Fibroblast of skin of back (primary cell): ENCODE results near the gene NOD2.

Experiments used
- DNase-seq: peaks from one replicate; pipeline ENCODE4 v3.0.0-alpha.2; 2013

The NOD2 gene

DNA sequence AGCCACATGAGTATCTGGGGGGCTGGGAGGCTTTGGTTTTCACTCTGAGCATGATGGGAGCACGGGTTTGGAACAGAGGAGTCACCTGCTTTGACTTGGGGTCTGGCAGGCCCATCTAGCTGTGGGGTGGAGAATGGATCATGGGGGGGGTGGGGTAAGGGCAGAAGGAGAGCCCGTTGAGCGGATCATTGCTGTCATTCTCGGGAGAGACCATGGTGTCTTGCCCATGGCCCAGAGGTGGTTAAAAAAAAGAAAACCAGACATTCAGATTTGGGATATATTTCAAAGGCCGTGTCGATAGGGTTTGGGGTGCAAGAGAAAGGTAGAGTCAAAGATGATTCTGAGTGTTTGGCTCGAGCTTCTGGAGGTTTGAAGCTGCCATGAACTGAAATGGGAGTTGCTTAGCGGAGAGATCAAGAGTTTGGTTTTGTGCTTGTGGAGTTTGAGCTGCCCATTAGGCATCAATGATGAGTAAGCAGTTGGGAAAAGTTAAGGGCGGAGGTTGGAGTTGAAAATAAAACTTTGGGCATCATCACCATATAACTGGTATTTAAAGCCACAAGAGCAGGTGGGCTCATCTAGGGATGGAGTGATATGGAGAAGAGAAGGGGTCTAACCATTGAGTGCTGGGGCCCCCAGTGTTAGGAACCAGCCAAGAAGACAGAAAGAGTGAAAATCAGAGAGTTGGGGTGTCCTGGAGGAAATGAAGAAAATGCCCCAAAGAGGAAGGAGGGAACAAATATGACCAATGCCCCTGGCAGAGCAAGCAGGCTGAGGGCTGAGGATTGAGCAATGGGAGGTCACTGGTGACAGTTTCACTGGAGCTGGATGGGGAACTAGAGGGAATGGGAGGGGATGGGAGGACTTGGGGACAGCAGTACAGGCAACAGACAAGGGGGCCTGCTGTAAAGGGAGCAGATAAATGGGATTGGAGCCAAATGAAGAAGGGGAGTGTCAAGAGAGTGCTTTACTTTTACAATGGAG lies 1.9 kb downstream of the NOD2 start:
- no peak for DNase-seq

- DNase-seq = no peak
Observed at GRCh38 chr16:50696126-50696525, 2.7 kb downstream of the NOD2 start.

DNA sequence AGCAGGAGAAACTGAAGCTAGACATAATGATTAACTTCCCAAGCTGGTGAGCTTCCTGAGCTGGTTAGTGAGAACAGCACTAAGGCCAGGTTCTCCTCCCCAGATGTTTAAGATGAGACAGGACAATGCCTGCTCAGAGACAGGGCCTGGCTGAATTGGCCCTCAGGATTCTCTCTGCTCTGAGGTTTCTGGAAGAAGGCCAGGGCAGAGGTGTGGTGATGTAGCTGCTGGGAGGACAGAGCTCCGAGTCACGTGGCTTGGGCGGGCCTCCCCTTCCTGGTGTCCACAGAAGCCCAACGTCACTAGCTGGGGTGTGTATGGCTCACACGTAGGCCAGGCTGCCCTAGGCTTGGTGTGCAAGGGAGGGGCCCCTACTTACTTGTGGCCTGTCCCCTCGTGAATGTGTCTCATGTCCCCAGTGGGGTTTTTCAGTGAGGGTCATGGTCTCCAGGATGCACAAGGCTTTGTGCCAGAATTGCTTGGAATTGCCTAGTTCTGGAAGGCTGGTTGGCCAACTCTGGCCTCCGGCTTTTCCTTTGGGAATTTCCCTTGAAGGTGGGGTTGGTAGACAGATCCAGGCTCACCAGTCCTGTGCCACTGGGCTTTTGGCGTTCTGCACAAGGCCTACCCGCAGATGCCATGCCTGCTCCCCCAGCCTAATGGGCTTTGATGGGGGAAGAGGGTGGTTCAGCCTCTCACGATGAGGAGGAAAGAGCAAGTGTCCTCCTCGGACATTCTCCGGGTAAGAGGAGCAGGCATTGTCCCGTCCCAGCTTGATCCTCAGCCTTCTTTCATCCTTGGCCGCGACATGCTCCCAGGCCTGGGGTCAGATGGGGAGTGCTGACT lies 3.4 kb downstream of the NOD2 start:
- DNase-seq = peak; percentile 19

- no peak for DNase-seq
Observed at GRCh38 chr16:50697421-50697715, 4.0 kb downstream of the NOD2 start.

DNA sequence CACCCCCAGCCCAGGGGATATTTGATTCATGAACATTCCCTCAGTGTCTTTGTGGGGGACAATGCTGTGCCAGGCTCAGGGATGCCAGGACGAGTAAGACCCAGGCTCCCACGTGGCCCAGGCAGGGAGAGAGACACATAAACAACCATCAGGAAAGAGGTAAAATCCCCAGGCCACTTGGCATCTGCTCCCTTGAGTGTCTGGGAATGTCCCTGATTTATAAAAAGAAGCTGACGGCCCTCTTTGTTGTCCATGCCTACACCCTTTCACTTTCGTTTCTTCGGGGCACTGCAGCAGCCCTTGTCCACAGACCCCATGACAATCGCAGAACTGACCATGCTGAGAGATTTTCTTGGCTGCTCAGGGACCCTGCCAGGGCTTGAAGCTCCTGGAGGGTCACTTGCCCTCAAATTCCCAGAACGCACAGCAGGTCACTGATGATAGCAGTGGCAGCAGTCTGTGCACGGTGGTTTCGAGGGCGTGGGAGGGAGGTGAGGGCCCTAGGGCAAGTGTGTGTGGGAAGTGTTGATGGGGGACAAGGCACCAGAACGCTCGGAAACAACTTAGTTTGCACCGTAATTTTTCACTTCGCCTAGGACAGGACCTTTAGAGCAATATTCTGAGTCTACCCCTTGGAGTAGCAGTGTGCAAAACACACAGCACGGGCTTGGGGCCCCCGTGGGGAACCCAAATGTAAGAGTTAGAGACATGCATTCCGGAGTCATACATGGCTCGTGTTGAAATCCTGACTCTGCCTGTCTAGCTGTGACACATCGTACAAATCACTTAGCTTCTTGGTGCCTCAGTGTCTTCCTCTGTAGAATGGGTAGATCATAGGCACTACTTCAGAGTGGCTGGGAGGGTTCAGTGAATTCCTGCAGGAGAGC lies 4.7 kb downstream of the NOD2 start:
- DNase-seq = peak; percentile 9

DNA sequence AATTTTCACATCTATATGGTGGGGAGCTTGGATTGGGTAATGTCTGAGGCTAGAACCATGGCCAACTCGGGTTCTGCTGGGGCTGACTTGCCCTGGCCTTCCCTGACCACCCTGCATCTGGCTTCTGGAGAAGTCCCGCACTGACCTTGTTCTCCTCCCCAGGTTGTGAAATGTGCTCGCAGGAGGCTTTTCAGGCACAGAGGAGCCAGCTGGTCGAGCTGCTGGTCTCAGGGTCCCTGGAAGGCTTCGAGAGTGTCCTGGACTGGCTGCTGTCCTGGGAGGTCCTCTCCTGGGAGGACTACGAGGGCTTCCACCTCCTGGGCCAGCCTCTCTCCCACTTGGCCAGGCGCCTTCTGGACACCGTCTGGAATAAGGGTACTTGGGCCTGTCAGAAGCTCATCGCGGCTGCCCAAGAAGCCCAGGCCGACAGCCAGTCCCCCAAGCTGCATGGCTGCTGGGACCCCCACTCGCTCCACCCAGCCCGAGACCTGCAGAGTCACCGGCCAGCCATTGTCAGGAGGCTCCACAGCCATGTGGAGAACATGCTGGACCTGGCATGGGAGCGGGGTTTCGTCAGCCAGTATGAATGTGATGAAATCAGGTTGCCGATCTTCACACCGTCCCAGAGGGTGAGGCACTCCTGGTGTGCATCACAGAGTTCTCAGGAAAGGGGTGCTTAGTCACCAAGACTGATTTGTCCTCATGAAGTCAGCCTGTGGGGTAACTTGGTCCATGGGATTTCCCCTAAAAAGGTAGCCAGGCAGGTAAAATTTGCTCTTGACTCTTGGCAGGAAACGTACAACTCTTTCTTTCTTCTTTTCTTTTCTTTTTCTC lies 6.1 kb downstream of the NOD2 start:
- DNase-seq = no peak

GRCh38 chr16:50702725-50703124 lies 9.3 kb downstream of the NOD2 start:
- DNase-seq = no peak

- no peak for DNase-seq
Observed at GRCh38 chr16:50704245-50704644, 10.8 kb downstream of the NOD2 start.

DNA sequence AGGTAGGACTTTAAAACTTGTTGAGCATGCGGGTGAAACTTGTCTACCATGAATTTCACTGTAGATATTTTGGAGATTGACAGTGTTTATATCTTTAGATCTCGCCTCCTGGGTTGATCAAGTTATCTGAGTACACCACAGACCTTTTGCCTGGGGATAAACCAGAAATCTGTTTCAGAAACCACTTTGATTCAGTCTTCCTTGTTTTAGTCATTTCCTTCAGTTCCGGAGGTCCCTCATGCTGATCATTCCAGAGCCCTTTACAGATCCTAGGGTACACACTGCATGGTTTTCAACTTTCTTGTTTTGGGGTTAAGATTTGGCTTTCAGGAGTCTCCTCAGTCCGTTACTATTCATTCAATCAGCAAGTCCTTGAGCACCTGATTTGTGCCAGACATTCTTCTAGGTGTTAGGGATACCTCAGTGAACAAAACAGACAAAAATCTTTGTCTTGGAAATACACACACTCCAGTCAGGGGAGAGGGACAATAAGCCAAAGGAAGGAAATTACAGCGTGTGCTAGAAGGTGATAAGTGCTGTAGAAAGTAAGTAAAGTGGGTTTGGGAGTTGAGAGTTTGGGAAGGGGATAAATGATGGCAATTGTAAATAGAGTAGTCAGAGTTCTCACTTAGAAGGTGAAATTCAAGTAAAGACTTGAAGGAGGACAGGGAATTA lies 12.2 kb downstream of the NOD2 start:
- no peak for DNase-seq

GRCh38 chr16:50706250-50706649 lies 12.8 kb downstream of the NOD2 start:
- DNase-seq = no peak

GRCh38 chr16:50708373-50709060 lies 15.1 kb downstream of the NOD2 start:
- DNase-seq = no peak

GRCh38 chr16:50709061-50709684 lies 15.8 kb downstream of the NOD2 start:
- no peak for DNase-seq

DNA sequence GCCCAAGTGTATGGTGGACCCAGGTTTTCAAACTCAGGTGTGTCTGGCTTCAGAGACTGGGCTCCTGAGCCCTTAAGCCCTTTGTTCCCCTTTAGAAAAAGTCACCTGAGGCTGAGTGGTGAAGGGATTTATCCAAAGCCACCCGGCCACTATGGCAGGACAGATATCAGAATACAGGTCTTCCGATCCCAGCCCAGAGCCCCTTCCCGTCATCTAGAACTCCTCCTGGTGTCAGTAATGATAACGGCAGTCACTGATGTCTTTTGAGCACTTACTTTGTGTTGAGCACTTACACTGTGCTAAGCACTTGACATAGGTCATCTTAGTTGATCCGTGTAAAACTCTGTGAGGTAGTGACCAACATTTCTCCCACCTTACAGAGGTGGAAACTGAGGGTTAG lies 16.6 kb downstream of the NOD2 start:
- DNase-seq = no peak

GRCh38 chr16:50711040-50711439 lies 17.6 kb downstream of the NOD2 start:
- no peak for DNase-seq

- DNase-seq = no peak
Observed at GRCh38 chr16:50711862-50712559, 18.6 kb downstream of the NOD2 start.

DNA sequence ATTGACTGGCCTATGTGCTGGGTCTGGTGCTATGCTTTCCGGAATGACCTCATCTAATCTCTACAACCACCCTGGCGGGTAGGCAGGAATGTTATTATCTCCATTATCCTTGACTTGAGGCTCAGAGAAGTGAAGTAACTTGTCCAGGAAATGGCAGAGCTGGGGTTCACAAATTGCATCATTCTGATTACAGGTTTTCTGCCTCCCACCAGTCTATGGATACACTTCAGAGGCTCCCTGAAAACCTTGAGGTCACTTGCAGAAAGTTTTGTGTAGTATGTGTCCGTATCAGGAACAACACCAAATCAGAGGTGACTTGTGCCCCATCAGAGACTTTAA lies 19.1 kb downstream of the NOD2 start:
- peak; percentile 32 for DNase-seq

DNA sequence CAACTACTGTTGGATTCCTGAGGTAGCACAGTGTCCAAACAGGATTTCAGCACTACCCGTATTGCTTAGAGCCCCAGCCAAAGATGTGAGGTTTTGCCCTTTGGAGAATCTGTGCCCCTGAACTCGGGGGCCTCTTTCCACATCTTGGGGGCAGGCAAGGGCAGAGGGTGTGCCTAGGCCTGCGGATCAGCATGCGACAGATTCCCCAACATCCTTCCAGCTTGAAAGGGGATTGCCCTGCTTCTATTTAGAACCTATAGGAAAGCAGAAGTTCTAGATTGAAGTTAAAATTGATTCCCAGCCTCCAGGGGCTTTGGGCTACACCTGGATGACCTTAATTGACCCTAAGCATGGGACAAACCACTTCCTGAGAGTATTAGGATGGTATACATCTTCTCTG lies 19.6 kb downstream of the NOD2 start:
- DNase-seq = no peak

- DNase-seq = no peak
Observed at GRCh38 chr16:50717091-50717490, 23.7 kb downstream of the NOD2 start.

GRCh38 chr16:50717494-50717893 lies 24.1 kb downstream of the NOD2 start:
- no peak for DNase-seq
